ENCODE measurements around the gene RSPO4.
"Not testable (repeated sequence)": the region's sequence is repeated elsewhere in the genome, so short reads cannot be mapped to it uniquely, and the experiment has no call there.

RSPO4 gene

DNA sequence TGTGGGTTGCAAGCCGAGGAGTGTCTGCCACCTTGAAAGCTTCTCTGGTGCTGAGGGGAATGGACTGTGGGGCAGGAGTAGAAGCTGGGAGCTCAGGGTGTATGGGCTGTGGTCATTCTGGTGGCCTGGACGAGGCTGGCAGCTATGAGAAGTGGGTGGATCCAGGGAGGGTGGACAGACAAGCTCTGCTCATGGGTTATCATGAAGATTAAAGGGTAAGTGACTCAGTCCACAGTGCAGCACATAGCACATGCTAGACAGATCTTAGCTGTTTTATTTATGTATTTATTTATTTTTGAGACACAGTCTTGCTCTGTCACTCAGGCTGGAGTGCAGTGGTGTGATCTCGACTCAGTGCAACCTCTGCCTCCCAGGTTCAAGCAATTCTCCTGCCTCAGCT lies 13.8 kb downstream of the RSPO4 start:
- DNase-seq (ENCODE audit: low read depth in 2 of 2) = no peak
- no peak overlapping the region for H3K4me3 ChIP-seq (replicated peaks in 1 of 2; ENCODE audit: low read depth in 2 of 2, low read length in 2 of 2)
- TF ChIP-seq, protein P1, sequence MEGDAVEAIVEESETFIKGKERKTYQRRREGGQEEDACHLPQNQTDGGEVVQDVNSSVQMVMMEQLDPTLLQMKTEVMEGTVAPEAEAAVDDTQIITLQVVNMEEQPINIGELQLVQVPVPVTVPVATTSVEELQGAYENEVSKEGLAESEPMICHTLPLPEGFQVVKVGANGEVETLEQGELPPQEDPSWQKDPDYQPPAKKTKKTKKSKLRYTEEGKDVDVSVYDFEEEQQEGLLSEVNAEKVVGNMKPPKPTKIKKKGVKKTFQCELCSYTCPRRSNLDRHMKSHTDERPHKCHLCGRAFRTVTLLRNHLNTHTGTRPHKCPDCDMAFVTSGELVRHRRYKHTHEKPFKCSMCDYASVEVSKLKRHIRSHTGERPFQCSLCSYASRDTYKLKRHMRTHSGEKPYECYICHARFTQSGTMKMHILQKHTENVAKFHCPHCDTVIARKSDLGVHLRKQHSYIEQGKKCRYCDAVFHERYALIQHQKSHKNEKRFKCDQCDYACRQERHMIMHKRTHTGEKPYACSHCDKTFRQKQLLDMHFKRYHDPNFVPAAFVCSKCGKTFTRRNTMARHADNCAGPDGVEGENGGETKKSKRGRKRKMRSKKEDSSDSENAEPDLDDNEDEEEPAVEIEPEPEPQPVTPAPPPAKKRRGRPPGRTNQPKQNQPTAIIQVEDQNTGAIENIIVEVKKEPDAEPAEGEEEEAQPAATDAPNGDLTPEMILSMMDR (IDR thresholded peaks at IDR 0.05; ENCODE audit: low read depth, low read length) = no peak

DNA sequence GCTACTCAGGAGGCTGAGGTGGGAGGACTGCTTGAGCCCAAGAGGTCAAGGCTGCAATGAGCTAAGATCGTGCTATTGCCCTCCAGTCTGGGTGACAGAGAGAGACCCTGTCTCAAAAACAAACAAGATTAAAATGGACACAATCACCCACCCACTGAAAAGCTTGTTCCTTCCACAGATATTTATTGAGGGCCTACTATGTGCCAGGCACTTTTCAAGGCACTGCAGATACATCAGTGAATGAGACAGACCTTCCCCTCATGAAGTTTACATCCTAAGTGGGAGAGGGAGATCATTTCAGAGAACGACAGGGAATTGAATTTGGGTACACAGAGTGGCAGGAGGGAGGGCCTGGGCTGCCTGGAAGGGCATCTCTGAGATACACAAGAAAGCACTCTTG lies 14.4 kb downstream of the RSPO4 start:
- H3K4me3 ChIP-seq (replicated peaks in 1 of 2; ENCODE audit: low read depth in 2 of 2, low read length in 2 of 2) = no peak overlapping the region
- DNase-seq (ENCODE audit: low read depth in 2 of 2) = no peak
- TF ChIP-seq, protein P1 (IDR thresholded peaks at IDR 0.05; ENCODE audit: low read depth, low read length) = no peak

DNA sequence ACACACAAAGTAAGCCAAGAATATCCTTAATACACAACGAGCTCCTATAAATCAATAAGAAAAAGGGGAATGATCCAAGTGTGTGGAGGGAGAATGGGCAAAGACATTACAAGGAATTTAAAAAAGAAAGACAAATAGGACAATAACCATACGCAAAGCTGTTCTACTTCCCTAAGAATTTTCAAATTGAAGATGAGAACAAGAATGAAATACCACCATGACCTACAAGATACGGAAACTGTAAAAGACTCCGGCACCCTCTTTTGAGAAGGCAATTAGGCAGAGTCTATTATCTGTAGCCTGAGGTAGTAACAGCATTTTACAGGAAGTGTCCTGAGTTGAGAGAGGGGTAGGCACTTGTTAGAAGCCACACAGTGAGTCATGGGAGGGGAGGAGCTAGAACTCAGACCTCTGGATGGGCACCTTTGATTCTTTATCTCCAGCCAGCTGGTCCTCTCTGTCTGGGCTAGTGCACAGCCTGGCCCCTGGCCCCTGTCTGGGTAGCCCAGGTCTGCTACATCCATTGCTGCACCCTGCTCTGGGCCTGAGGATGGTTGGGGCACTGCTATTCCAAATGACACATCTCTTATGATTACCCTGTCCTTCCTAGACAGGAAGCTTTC lies 15.3 kb downstream of the RSPO4 start:
- H3K4me3 ChIP-seq (replicated peaks in 1 of 2; ENCODE audit: low read depth in 2 of 2, low read length in 2 of 2) = no peak overlapping the region
- TF ChIP-seq, protein P1 (IDR thresholded peaks at IDR 0.05; ENCODE audit: low read depth, low read length) = no peak
- DNase-seq (ENCODE audit: low read depth in 2 of 2) = no peak

DNA sequence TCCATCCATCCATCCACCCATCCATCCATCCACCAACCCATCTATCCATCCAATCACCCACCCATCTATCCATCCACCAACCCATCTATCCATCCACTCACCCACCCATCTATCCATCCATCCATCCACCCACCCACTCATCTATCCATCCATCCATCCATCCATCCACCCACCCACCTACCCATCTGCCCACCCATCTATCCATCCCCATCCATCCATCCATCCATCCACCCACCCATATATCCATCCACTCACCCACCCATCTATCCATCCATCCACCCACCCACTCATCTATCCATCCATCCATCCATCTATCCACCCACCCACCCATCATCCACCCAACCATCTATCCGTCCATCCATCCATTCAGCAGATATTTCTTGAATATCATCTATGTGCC lies 17.1 kb downstream of the RSPO4 start:
- H3K4me3 ChIP-seq (replicated peaks in 1 of 2; ENCODE audit: low read depth in 2 of 2, low read length in 2 of 2); DNase-seq (ENCODE audit: low read depth in 2 of 2): not testable (repeated sequence)

DNA sequence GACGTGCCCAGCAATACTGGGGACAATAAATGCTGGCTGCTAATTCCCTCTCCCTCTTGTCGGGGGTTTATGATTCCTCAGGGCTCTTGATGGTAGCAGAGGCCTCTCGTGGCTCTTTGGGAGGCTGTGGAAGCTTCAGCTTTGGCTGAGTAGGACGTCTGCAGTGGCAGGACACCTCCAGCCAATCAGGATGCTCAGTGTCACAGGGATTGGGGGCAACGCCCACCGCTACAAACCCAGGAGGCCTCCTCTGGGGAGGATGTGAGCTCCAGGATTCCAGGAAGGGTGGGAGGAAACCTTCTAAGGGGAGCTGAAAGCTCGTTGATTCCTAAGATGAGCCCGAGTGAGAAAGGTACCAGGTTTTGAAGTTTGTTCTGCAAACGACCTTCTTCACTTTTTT lies 19.4 kb downstream of the RSPO4 start:
- no peak for DNase-seq (ENCODE audit: low read depth in 2 of 2)
- TF ChIP-seq, protein P1 (IDR thresholded peaks at IDR 0.05; ENCODE audit: low read depth, low read length) = no peak
- no peak overlapping the region for H3K4me3 ChIP-seq (replicated peaks in 1 of 2; ENCODE audit: low read depth in 2 of 2, low read length in 2 of 2)

DNA sequence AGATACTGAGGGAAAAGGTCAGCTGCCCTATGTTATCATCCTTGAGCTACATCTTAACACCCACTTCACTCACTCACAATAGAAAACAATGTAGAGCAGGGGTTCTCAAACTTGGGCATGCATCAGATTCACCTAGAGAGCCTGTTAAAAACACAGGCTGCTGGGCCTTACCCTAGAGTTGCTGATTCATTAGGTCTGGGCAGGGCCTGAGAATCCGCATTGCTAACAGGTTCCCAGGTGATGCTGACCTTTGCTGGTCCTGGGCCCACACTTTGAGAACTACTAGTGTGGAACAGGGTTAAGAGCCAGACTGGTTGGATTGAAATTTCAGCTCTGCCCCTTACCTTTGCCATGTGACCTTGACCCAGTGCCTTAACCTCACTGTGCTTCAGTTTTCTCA lies 25.1 kb downstream of the RSPO4 start:
- H3K4me3 ChIP-seq (replicated peaks in 1 of 2; ENCODE audit: low read depth in 2 of 2, low read length in 2 of 2) = no peak overlapping the region
- TF ChIP-seq, protein P1 (IDR thresholded peaks at IDR 0.05; ENCODE audit: low read depth, low read length) = no peak

DNA sequence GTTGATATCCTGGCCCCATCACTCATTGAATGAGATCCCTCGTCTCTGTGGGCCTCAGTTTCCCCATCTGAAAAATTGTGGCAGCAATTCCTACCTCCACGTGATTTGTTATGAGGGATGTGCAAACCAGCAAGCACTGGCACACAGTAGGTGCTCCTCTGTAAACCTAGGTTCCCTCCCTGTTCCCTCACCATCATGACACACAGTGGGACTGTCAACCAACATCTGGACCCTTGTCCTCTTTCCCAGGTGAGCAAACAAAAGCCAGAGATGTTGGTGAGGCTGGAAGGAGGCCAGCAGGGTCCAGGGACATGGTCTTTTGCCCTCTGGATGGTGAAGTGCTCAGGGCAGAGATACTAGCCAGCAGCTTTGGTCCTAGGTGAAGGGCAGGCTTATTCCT lies 26.1 kb downstream of the RSPO4 start:
- no peak for DNase-seq (ENCODE audit: low read depth in 2 of 2)
- TF ChIP-seq, protein P1 (IDR thresholded peaks at IDR 0.05; ENCODE audit: low read depth, low read length) = no peak
- H3K4me3 ChIP-seq (replicated peaks in 1 of 2; ENCODE audit: low read depth in 2 of 2, low read length in 2 of 2) = no peak overlapping the region

More for the DNA sequence above, 25.1 kb downstream of the RSPO4 start:
- DNase-seq (ENCODE audit: low read depth in 2 of 2) = no peak

Data from cardiac fibroblast (primary cell).